Measurements from ENCODE around the gene PWWP2A.

DNA sequence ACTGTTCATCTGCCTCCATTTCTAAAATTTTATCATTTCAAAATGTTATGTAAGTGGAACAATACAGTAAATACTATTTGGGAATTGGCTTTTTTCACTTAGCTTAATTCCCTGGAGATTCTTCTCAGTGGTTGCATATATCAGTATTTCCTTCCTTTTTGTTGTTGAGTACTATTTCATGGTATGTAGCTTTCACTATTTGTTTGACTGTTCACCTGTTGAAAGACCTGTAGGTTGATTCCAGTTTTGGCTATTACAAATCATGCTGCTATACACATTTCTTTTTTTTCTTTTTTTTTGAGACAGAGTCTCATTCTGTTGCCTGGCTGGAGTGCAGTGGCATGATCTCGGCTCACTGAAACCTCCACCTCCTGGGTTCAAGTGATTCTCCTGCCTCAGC, 33.0 kb upstream of the PWWP2A start:
- TF ChIP-seq, protein P1, sequence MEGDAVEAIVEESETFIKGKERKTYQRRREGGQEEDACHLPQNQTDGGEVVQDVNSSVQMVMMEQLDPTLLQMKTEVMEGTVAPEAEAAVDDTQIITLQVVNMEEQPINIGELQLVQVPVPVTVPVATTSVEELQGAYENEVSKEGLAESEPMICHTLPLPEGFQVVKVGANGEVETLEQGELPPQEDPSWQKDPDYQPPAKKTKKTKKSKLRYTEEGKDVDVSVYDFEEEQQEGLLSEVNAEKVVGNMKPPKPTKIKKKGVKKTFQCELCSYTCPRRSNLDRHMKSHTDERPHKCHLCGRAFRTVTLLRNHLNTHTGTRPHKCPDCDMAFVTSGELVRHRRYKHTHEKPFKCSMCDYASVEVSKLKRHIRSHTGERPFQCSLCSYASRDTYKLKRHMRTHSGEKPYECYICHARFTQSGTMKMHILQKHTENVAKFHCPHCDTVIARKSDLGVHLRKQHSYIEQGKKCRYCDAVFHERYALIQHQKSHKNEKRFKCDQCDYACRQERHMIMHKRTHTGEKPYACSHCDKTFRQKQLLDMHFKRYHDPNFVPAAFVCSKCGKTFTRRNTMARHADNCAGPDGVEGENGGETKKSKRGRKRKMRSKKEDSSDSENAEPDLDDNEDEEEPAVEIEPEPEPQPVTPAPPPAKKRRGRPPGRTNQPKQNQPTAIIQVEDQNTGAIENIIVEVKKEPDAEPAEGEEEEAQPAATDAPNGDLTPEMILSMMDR (conservative IDR thresholded peaks at IDR 0.05; ENCODE audit: low read length) = no peak
- TF ChIP-seq EZH2phosphoT487 (IDR thresholded peaks at IDR 0.05; ENCODE audit: borderline replicate concordance) = no peak
